ENCODE data around the gene WDR77. TPM values are rescaled to one million over a fixed set of nuclear protein-coding genes. Genes with fewer than 3 reads are reported as not detected.

Gene WDR77
- polyA plus RNA-seq, 3 donors, result 26.4 to 62.2 (median 28.1) TPM

DNA sequence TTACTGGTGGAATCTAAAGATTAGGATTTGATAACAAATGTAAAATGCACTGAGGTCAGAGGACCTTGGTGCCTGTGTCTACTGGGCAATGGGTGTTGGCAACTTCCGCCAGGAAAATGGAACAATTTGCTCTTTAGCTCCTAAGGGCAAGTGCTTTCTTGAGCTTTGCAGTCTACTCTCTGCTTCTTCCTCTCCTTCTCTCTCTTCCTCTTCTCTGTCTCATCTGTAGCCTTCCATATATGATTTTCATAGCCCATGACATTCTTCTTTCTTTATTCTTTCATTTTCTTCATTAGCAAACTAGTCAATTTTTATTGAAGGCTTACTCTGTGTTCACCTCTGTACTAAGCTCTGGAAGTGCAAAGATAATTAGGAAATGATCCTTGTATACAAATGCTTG lies 57.0 kb downstream of the WDR77 start:
- Histone ChIP-seq H3K79me2 (ENCODE audit: insufficient read depth, low read length) (no peaks in the 10 kb centered on the region), H3K4me1 (ENCODE audit: control insufficient read depth in 1 of 2, insufficient read depth in 2 of 2, low read length in 2 of 2) (no peaks in the 10 kb centered on the region), H3K27me3 (ENCODE audit: control insufficient read depth in 2 of 2, insufficient read depth in 2 of 2, low read length in 2 of 2) (peaks cover 2 to 3% of the 10 kb centered on the region in 2 donors), H4K20me1 (ENCODE audit: insufficient read depth, low read length) (no peaks in the 10 kb centered on the region), H3K4me3 (replicated peaks in 1 of 3; ENCODE audit: low read depth in 2 of 3, low read length in 3 of 3) (no peak overlapping the region), H3K36me3 (replicated peaks in 1 of 2; ENCODE audit: control insufficient read depth in 1 of 2, insufficient read depth in 2 of 2, low read length in 2 of 2) (no peaks in the 10 kb centered on the region), H3K4me2 (replicated peaks; ENCODE audit: extremely low read depth, low read length, poor library complexity, severe bottlenecking) (no peak overlapping the region), H3K9me3 (replicated peaks in 1 of 2; ENCODE audit: control insufficient read depth in 1 of 2, insufficient read depth in 1 of 2, low read length in 2 of 2) (no peaks in the 10 kb centered on the region), H3K9ac (ENCODE audit: insufficient read depth, low read length, poor library complexity, severe bottlenecking) (no peak overlapping the region), H2AFZ (ENCODE audit: insufficient read depth, low read depth, low read length, poor library complexity, severe bottlenecking) (no peak overlapping the region), H3K27ac (ENCODE audit: low read depth in 1 of 2, low read length in 2 of 2) (no peak overlapping the region)
- H3K4me3 Mint-ChIP-seq, result no peak overlapping the region
- intact Hi-C loops (cut with micrococcal nuclease), result no loop called here
- peaks cover 10 to 12% (median 11%) of the 10 kb centered on the region in 3 donors for H3K27me3 Mint-ChIP-seq (ENCODE audit: low read depth in 3 of 3)
- no peak overlapping the region for H3K27ac Mint-ChIP-seq
- peaks cover 7% of the 10 kb centered on the region for H3K4me1 Mint-ChIP-seq
- no peak for TF ChIP-seq CTCF (IDR thresholded peaks at IDR 0.05)
- no CpG with 5 or more reads among the region's 1 CpG for WGBS (ENCODE audit: insufficient coverage)
- H3K9me3 Mint-ChIP-seq, result peaks cover 0 to 2% (median 0%) of the 10 kb centered on the region in 7 donors
- no peaks in the 10 kb centered on the region for H3K36me3 Mint-ChIP-seq
- DNase-seq, result no peak

Small RNA genes lying within 50 kb of the gene (small RNA-seq; reads per million reads assigned to genes)
- gene RF00019 (ENCODE audit: insufficient read length, low read depth) (not detected), gene RNU6-792P (ENCODE audit: insufficient read length, low read depth) (not detected)

Other genes with a start within 250 kb of the WDR77 start
- gene DENND2D, start 248.6 kb downstream of the WDR77 start, polyA plus RNA-seq, result 10 to 100 TPM; 19.1 to 24.0 (median 22.4) TPM
- gene CHI3L2, start 221.5 kb downstream of the WDR77 start, polyA plus RNA-seq, result 1 to 10 TPM; 1.2 to 9.9 (median 1.4) TPM
- gene CHIA, start 158.4 kb downstream of the WDR77 start, polyA plus RNA-seq, result not detected
- gene OVGP1, start 21.5 kb downstream of the WDR77 start, polyA plus RNA-seq, result 1 to 10 TPM in 1 of 3 donors, under 1 TPM in 2; 0.17 to 2.7 (median 0.35) TPM
- 100 to 1,000 TPM; 112 to 597 (median 557) TPM for gene ATP5PB, start 208 bp upstream of the WDR77 start, polyA plus RNA-seq
- gene C1orf162, start 24.7 kb upstream of the WDR77 start, polyA plus RNA-seq, result 100 to 1,000 TPM; 310 to 744 (median 630) TPM
- gene ADORA3, start 54.4 kb upstream of the WDR77 start, polyA plus RNA-seq, result 1 to 10 TPM; 1.1 to 2.7 (median 1.2) TPM
- gene TMIGD3, start 54.4 kb upstream of the WDR77 start, polyA plus RNA-seq, result 1 to 10 TPM; 2.0 to 3.1 (median 2.1) TPM
- gene RAP1A, start 170.5 kb upstream of the WDR77 start, polyA plus RNA-seq, result 10 to 100 TPM; 41.2 to 79.1 (median 75.3) TPM